ENCODE data around the gene SEC31B.

GRCh38 chr10:100520811-100521210 is 1.1 kb upstream of the SEC31B start:
- TF ChIP-seq FOXA1 (IDR thresholded peaks at IDR 0.05) (no peak), FOXM1 (IDR thresholded peaks at IDR 0.05; ENCODE audit: borderline replicate concordance) (no peak), TARDBP (IDR thresholded peaks at IDR 0.05) (no peak), ELF4 (IDR thresholded peaks at IDR 0.05) (no peak)
